RWPE2 (cell line): ENCODE measurements around the gene DDX19B.
A peak's percentile ranks its signal among the peaks of the same experiment; 100 is the strongest.
"Not testable (repeated sequence)": the region's sequence is repeated elsewhere in the genome, so short reads cannot be mapped to it uniquely, and the experiment has no call there.

ENCODE experiments used
- ATAC-seq: fragments of 200-7000 bp; cut with Tn5 transposase; 3 replicates; pipeline ENCODE4 v1.9.1; 2021; ENCODE audit warnings: low read depth
- DNase-seq: peaks from one replicate; pipeline ENCODE4 v3.0.0-alpha.2; 2020; ENCODE audit warnings: low spot score
- H3K27ac ChIP-seq: fragments of 450-650 bp; 2 replicates; pipeline ENCODE4 v1.5.1; 2017; ENCODE audit warnings: mild to moderate bottlenecking; ENCODE audit not compliant: poor library complexity, severe bottlenecking
- H3K27me3 ChIP-seq: fragments of 250-450 bp; sonication (Bioruptor Pico); 2 replicates; pipeline ENCODE4 v1.5.1; 2021; ENCODE audit warnings: mild to moderate bottlenecking, moderate library complexity; ENCODE audit not compliant: insufficient read depth, poor library complexity, severe bottlenecking
- H3K36me3 ChIP-seq: fragments of 250-450 bp; sonication (Bioruptor Pico); 2 replicates; pipeline ENCODE4 v1.5.1; 2020; ENCODE audit warnings: low read depth, mild to moderate bottlenecking, moderate library complexity
- H3K4me1 ChIP-seq: fragments of 250-450 bp; sonication (Bioruptor Pico); 2 replicates; pipeline ENCODE4 v1.5.1; 2021; ENCODE audit warnings: mild to moderate bottlenecking, moderate library complexity; ENCODE audit not compliant: insufficient read depth, poor library complexity, severe bottlenecking
- H3K4me3 ChIP-seq: fragments of 250-450 bp; sonication (Bioruptor Pico); 2 replicates; pipeline ENCODE4 v1.5.1; 2021; ENCODE audit warnings: mild to moderate bottlenecking, moderate library complexity; ENCODE audit not compliant: severe bottlenecking
- H3K9me3 ChIP-seq: fragments of 250-450 bp; sonication (Bioruptor Pico); 2 replicates; pipeline ENCODE4 v1.5.1; 2021; ENCODE audit warnings: mild to moderate bottlenecking, moderate library complexity; ENCODE audit not compliant: severe bottlenecking
- TF ChIP-seq, protein P1 (sequence below): fragments of 450-650 bp; IDR thresholded peaks from one replicate; pipeline ENCODE4 v1.5.1; 2017; ENCODE audit warnings: mild to moderate bottlenecking, moderate library complexity; ENCODE audit not compliant: poor library complexity, severe bottlenecking

The DDX19B gene

DNA sequence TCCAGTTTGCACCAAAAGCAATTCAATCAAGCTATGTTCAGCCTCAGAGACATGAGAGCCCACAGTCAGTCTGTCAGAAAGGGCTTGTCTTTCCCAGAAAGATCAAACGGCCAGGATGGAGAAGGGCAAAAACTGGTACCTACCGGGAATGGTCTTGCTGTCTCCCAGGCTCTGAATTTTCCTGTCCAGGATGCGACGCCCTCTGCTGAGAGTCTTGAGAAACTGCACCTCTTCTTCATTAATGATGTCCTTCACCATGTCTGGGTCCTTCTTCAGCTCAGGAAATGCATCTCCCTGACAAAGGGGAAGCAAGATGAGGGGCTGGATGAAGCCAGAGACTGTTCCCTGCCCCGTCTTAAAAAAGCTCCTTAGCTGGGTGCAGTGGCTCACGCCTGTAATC is 31.5 kb upstream of the DDX19B start:
- H3K4me1 ChIP-seq = no peaks in the 10 kb centered on the region
- H3K27ac ChIP-seq = no peak overlapping the region
- ATAC-seq = peak; percentile 50; the same call in 1 of the 3 replicates
- H3K27me3 ChIP-seq = no peaks in the 10 kb centered on the region
- H3K36me3 ChIP-seq = peaks cover 98% of the 10 kb centered on the region
- DNase-seq = peak; percentile 19
- H3K9me3 ChIP-seq = no peaks in the 10 kb centered on the region
- TF ChIP-seq, protein P1, sequence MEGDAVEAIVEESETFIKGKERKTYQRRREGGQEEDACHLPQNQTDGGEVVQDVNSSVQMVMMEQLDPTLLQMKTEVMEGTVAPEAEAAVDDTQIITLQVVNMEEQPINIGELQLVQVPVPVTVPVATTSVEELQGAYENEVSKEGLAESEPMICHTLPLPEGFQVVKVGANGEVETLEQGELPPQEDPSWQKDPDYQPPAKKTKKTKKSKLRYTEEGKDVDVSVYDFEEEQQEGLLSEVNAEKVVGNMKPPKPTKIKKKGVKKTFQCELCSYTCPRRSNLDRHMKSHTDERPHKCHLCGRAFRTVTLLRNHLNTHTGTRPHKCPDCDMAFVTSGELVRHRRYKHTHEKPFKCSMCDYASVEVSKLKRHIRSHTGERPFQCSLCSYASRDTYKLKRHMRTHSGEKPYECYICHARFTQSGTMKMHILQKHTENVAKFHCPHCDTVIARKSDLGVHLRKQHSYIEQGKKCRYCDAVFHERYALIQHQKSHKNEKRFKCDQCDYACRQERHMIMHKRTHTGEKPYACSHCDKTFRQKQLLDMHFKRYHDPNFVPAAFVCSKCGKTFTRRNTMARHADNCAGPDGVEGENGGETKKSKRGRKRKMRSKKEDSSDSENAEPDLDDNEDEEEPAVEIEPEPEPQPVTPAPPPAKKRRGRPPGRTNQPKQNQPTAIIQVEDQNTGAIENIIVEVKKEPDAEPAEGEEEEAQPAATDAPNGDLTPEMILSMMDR = peak; percentile 69
- no peak overlapping the region for H3K4me3 ChIP-seq

DNA sequence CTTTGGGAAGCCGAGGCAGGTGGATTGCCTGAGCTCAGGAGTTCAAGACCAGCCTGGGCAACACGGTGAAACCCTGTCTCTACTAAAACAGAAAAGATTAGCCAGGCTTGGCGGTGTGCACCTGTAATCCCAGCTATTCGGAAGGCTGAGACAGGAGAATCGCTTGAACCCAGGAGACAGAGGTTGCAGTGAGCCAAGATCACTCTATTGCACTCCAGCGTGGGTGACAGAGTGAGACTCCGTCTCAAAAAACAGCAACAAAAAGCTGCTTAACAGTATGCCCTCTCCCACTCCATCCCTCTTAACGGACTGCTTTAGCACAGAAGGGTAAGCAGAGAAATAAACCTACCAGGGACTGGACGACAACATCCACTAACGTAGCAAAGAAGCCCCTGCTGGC is 31.1 kb upstream of the DDX19B start:
- not testable (repeated sequence) for H3K9me3 ChIP-seq, DNase-seq, ATAC-seq, H3K27me3 ChIP-seq, H3K4me3 ChIP-seq, H3K27ac ChIP-seq, H3K4me1 ChIP-seq
- peaks cover 98% of the 10 kb centered on the region for H3K36me3 ChIP-seq
- TF ChIP-seq, protein P1 = peak; percentile 32

DNA sequence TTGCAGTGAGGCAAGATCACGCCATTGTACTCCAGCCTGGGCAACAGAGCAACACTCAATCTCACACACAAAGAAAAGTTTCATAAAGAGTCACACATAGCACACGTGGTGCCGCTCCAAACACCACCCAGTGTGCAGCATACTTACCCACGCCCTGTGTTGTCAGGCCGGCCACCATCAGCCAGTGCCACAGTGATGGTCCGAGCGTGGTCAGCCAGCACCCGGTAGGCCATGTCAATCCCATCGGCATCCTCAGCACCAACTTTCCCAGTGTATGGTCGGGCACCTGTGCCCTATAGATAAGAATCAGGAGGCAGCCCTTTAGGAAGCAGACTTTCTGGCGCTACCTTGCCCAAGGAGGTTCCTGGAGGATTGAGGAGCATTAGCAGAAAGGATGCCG is 29.5 kb upstream of the DDX19B start:
- Histone ChIP-seq H3K27me3 (no peaks in the 10 kb centered on the region), H3K4me1 (no peaks in the 10 kb centered on the region), H3K9me3 (no peaks in the 10 kb centered on the region), H3K27ac (no peak overlapping the region), H3K4me3 (no peak overlapping the region), H3K36me3 (peaks cover 98% of the 10 kb centered on the region)
- DNase-seq = peak; percentile 49
- TF ChIP-seq, protein P1 = no peak
- no peak for ATAC-seq

DNA sequence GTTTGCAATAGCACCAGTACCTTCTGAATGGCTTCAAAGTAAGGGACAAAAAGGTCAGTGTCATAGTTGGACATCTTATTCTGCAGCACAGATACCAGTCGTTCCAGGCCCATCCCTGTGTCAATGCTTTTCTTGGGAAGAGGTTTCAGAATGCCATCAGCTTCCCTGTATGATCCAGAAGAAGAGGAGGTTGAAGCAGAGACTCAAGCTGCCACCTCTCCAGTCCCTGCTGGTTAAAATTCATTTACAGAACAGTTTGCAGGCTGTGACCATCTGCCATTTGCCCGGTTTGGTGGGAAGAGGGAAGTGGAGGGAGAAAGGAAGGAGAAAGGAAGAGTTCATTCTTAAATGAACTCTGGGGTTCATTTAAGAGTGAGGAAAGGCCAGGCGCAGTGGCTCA is 28.8 kb upstream of the DDX19B start:
- no peaks in the 10 kb centered on the region for H3K4me1 ChIP-seq
- H3K4me3 ChIP-seq = no peak overlapping the region
- TF ChIP-seq, protein P1 = no peak
- DNase-seq = peak; percentile 15
- no peak overlapping the region for H3K27ac ChIP-seq
- ATAC-seq = no peak
- H3K36me3 ChIP-seq = peaks cover 97% of the 10 kb centered on the region
- no peaks in the 10 kb centered on the region for H3K27me3 ChIP-seq
- no peaks in the 10 kb centered on the region for H3K9me3 ChIP-seq

DNA sequence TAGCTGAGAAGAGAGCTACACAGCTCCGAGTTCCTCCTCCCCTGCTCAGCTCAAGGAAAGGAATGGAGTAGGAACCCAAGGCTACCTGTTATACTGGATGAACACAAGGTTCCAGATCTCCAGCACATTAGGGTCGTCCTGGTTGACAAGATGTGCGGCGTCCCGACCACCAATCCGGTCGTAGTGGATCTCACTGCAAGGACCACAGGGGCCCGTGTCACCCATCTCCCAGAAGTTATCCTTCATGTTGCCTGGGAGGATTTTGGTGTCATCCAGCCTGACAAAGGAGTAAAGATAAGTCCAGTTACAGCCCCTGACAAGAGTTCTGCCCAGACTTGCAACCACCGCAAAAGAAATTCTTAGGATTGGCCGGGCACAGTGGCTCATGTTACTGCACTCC is 27.3 kb upstream of the DDX19B start:
- Histone ChIP-seq H3K27me3 (no peaks in the 10 kb centered on the region), H3K4me3 (no peak overlapping the region), H3K9me3 (no peaks in the 10 kb centered on the region), H3K36me3 (peaks cover 97% of the 10 kb centered on the region), H3K4me1 (no peaks in the 10 kb centered on the region), H3K27ac (no peak overlapping the region)
- ATAC-seq (no peak), DNase-seq (no peak)
- TF ChIP-seq, protein P1 = no peak
